ENCODE results near the gene SBK3. TPM values are rescaled to one million over a fixed set of nuclear protein-coding genes. Genes with fewer than 3 reads are reported as not detected.
"Not testable (repeated sequence)": the region's sequence is repeated elsewhere in the genome, so short reads cannot be mapped to it uniquely, and the experiment has no call there.

Gene SBK3
- total RNA-seq, 1 donor from 2014 or later, result not detected

- intact Hi-C loops (cut with micrococcal nuclease), result no loop called here
These were observed 3.0 kb downstream of the SBK3 start for GRCh38 chr19:55542292-55542855.

- intact Hi-C loops (cut with micrococcal nuclease), result no loop called here
These were observed 4.3 kb downstream of the SBK3 start for GRCh38 chr19:55541091-55541490.

- intact Hi-C loops (cut with micrococcal nuclease), result no loop called here
These were observed 4.7 kb downstream of the SBK3 start for GRCh38 chr19:55540619-55541018.

GRCh38 chr19:55539090-55539984 is 6.0 kb downstream of the SBK3 start:
- intact Hi-C loops (cut with micrococcal nuclease), result no loop called here

GRCh38 chr19:55538132-55538531 is 7.2 kb downstream of the SBK3 start:
- intact Hi-C loops (cut with micrococcal nuclease), result no loop called here

GRCh38 chr19:55537741-55538111 is 7.6 kb downstream of the SBK3 start:
- intact Hi-C loops (cut with micrococcal nuclease), result no loop called here

- intact Hi-C loops (cut with micrococcal nuclease), result no loop called here
These were observed 8.2 kb downstream of the SBK3 start, which contains the start of gene SBK2 for GRCh38 chr19:55536951-55537740. Gene SBK2 (minus strand): TSS chr19:55537133. CDS start chr19:55536294, 839 bp downstream.

GRCh38 chr19:55536366-55536765 is 9.0 kb downstream of the SBK3 start:
- intact Hi-C loops (cut with micrococcal nuclease), result no loop called here

- intact Hi-C loops (cut with micrococcal nuclease), result no loop called here
These were observed 9.4 kb downstream of the SBK3 start for GRCh38 chr19:55535965-55536350.

- intact Hi-C loops (cut with micrococcal nuclease), result no loop called here
These were observed 10.0 kb downstream of the SBK3 start for GRCh38 chr19:55535173-55535964.

- intact Hi-C loops (cut with micrococcal nuclease), result not testable (repeated sequence)
These were observed 11.1 kb downstream of the SBK3 start for GRCh38 chr19:55534280-55534679.

GRCh38 chr19:55530996-55531395 is 14.3 kb downstream of the SBK3 start:
- intact Hi-C loops (cut with micrococcal nuclease), result no loop called here

- intact Hi-C loops (cut with micrococcal nuclease), result no loop called here
These were observed 15.6 kb downstream of the SBK3 start for GRCh38 chr19:55529636-55530234.

GRCh38 chr19:55528030-55528803 is 17.1 kb downstream of the SBK3 start:
- intact Hi-C loops (cut with micrococcal nuclease), result no loop called here

- intact Hi-C loops (cut with micrococcal nuclease), result no loop called here
These were observed 17.9 kb downstream of the SBK3 start for GRCh38 chr19:55527197-55528029.

GRCh38 chr19:55526216-55527196 is 18.8 kb downstream of the SBK3 start:
- intact Hi-C loops (cut with micrococcal nuclease), result no loop called here

GRCh38 chr19:55525289-55526101 is 19.8 kb downstream of the SBK3 start:
- intact Hi-C loops (cut with micrococcal nuclease), result no loop called here
